Endothelial cell of umbilical vein (primary cell): ENCODE measurements around the gene CLDN7. TPM values are rescaled to one million over a fixed set of nuclear protein-coding genes. Genes with fewer than 3 reads are reported as not detected.

Source experiments
- BruUV-seq: library from RNA; stranded (reverse); fragments of 400-500 nt; replicated peaks from 2 replicates; lab custom pipeline; 2021; lab: Mats Ljungman, UMichigan
- CTCF ChIA-PET: fragments of 300-600, 350-600 bp; sonication (Branson Sonifier 250); formaldehyde crosslinking; loops from one replicate; lab custom pipeline; 2021; ENCODE audit warnings: antibody characterized with exemption, inconsistent platforms; lab: Charles Lee
- POLR2A ChIA-PET: fragments of 300-600, 350-600 bp; sonication (Branson Sonifier 250); formaldehyde crosslinking; loops from one replicate; lab custom pipeline; 2021; ENCODE audit warnings: antibody characterized with exemption, inconsistent platforms; lab: Charles Lee
- DNase-seq: peaks from one replicate; pipeline ENCODE4 v3.0.0-alpha.2; 2011; ENCODE audit warnings: low read depth, low spot score
- FAIRE-seq: peaks from 2 replicates; lab custom pipeline; 2011; peaks lifted over from hg19 to GRCh38; lab: Jason Lieb, UNC
- H2AFZ ChIP-seq: 2 replicates; pipeline ENCODE4 v1.6.0; 2012; ENCODE audit warnings: low read depth, low read length, control low read depth, inconsistent platforms
- H3K27ac ChIP-seq: 2 replicates; pipeline ENCODE4 v1.5.1; 2011; ENCODE audit warnings: low read depth, mild to moderate bottlenecking, control low read depth, low read length, moderate library complexity; ENCODE audit not compliant: insufficient read depth
- H3K27me3 ChIP-seq, 2 experiments: 2 replicates each; pipeline versions ENCODE4 v1.6.0 to v1.6.1; 2011; ENCODE audit warnings: low read length in 2 of 2, mixed read lengths in 1 of 2; ENCODE audit not compliant: control insufficient read depth in 2 of 2, insufficient read depth in 2 of 2
- H3K36me3 ChIP-seq, 2 experiments: 2 replicates in 1 of 2; 3 replicates in 1 of 2; pipeline ENCODE4 v1.5.1; 2011; ENCODE audit warnings: low read length in 2 of 2, mild to moderate bottlenecking in 1 of 2, moderate library complexity in 1 of 2; ENCODE audit not compliant: control insufficient read depth in 2 of 2, insufficient read depth in 2 of 2; ENCODE audit errors: extremely low read depth in 1 of 2
- H3K4me1 ChIP-seq: 3 replicates; pipeline ENCODE4 v1.5.1; 2011; ENCODE audit warnings: mild to moderate bottlenecking, low read length; ENCODE audit not compliant: control insufficient read depth, insufficient read depth; ENCODE audit errors: extremely low read depth
- H3K4me2 ChIP-seq: 2 replicates; pipeline ENCODE4 v1.6.1; 2011; ENCODE audit warnings: low read length, control low read depth, mixed read lengths; ENCODE audit not compliant: insufficient read depth
- H3K4me3 ChIP-seq, 3 experiments: fragments of 200-600 bp in 1 of 3; sonication (generic), shearing (Covaris generic) in 1 of 3; replicated peaks in 1 of 3; 2 replicates each; pipeline ENCODE4 v1.5.1; 2011 to 2016; ENCODE audit warnings: control low read depth in 3 of 3, low read length in 3 of 3, mild to moderate bottlenecking in 2 of 3, inconsistent platforms in 1 of 3, low read depth in 1 of 3, moderate library complexity in 1 of 3; ENCODE audit not compliant: insufficient read depth in 1 of 3
- H3K79me2 ChIP-seq: 2 replicates; pipeline ENCODE4 v1.6.0; 2012; ENCODE audit warnings: low read length, inconsistent platforms; ENCODE audit not compliant: control insufficient read depth, insufficient read depth
- H3K9ac ChIP-seq: replicated peaks from 2 replicates; pipeline ENCODE3; 2011; ENCODE audit warnings: low read length, control low read depth; ENCODE audit not compliant: insufficient read depth; ENCODE audit errors: extremely low read depth
- H3K9me1 ChIP-seq: replicated peaks from 3 replicates; pipeline ENCODE4 v1.6.0; 2011; ENCODE audit warnings: mild to moderate bottlenecking, low read length; ENCODE audit not compliant: control insufficient read depth, insufficient read depth; ENCODE audit errors: extremely low read depth
- H3K9me3 ChIP-seq: replicated peaks from 2 replicates; pipeline ENCODE4 v1.5.1; 2012; ENCODE audit warnings: low read length, inconsistent platforms; ENCODE audit not compliant: control insufficient read depth, insufficient read depth
- H4K20me1 ChIP-seq: replicated peaks from 2 replicates; pipeline ENCODE3; 2011; ENCODE audit warnings: mild to moderate bottlenecking, low read length; ENCODE audit not compliant: control insufficient read depth, insufficient read depth; ENCODE audit errors: extremely low read depth
- GATA2 ChIP-seq: IDR thresholded peaks from 2 replicates; pipeline ENCODE4 v1.7.0; 2011; ENCODE audit warnings: low read depth, mild to moderate bottlenecking, moderate library complexity, mixed read lengths, low read length; ENCODE audit not compliant: insufficient read length, insufficient read depth
- MYC ChIP-seq: IDR thresholded peaks from one replicate; pipeline ENCODE4 v1.6.1; 2011; ENCODE audit warnings: mild to moderate bottlenecking, low read depth, low read length
- POLR2AphosphoS5 ChIP-seq: IDR thresholded peaks from 2 replicates; pipeline ENCODE4 v1.6.1; 2012; ENCODE audit warnings: low read depth, mild to moderate bottlenecking, control low read depth, low read length, moderate library complexity; ENCODE audit not compliant: insufficient read depth
- dilution Hi-C: fragments of 300-500 bp; cut with MboI; formaldehyde crosslinking; loops from one replicate; pipeline ENCODE4 v1.15.0; 2019; ENCODE audit warnings: low sequenced_read_pairs; ENCODE audit not compliant: extremely low pct_ligation_motif_present
- intact Hi-C: fragments of 100-400 bp; cut with micrococcal nuclease; formaldehyde crosslinking; loops from one replicate; pipeline ENCODE4 v1.10.0; 2022
- polyA plus RNA-seq, 4 experiments: library from polyadenylated mRNA; depleted of rRNA in 3 of 4; stranded (reverse) in 3 of 4; unstranded in 1 of 4; fragments of >200 nt; gene quantifications; 2 replicates each; pipeline versions ENCODE4 v1.2.1 to v1.2.3, GENCODE V29; 2011 to 2012; ENCODE audit warnings: missing spikeins in 1 of 4
- total RNA-seq: library from RNA; stranded (reverse); gene quantifications from 2 replicates; pipeline ENCODE4 v1.2.3, GENCODE V29; 2021

The CLDN7 gene
- total and polyA plus RNA-seq, 2 donors (not counting 3 experiments of a cell fraction or from before 2014, with no cell fraction given) = 25.4 to 25.7 TPM

DNA sequence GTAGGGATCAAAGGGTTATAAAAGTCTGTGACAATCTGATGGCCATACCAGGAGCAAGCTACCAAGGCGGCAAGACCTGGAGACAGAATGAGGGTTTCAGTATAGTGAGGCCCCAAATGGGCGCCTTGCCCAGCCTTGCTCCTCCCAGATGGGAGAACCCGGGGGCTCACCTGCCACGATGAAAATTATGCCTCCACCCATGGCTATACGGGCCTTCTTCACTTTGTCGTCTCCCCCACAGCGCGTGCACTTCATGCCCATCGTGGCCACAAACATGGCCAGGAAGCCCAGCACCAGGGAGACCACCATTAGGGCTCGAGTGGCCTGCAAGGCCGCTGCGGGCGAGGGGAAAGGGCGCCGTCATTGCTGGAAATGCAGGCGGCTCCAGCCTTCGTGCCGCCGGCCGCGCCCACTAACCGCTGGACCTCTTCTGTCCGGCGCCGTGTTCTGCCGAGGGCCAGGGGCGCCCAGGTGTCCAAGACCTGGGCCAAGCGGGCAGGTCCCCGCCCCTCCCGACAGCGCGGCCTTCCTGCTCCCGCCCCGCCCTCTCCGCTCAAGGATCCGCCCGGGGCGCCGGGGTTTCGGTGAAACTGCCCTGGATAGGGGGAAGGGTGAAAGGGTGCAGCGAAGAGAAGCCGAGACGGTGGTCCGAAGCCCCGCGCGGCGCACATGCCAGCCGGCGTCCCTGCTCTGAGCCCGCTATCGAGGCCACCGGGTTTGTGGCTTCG, 1.5 kb downstream of the CLDN7 start:
- Histone ChIP-seq H3K4me2 (peak overlapping the region; percentile 31), H3K27ac (no peak overlapping the region), H3K79me2 (no peaks in the 10 kb centered on the region), H2AFZ (peak overlapping the region; percentile 52), H3K9ac (peak overlapping the region; percentile 29), H3K36me3 (peaks cover 3 to 15% of the 10 kb centered on the region in 2 experiments), H3K4me1 (peaks cover 26% of the 10 kb centered on the region), H3K4me3 (peak overlapping the region; percentile 8 to 19 (median 13)), H3K9me3 (no peaks in the 10 kb centered on the region), H3K9me1 (no peaks in the 10 kb centered on the region), H4K20me1 (no peaks in the 10 kb centered on the region), H3K27me3 (no peaks in the 10 kb centered on the region)
- no peak for FAIRE-seq
- intact Hi-C loops = loop anchor here (1.0 to 2.0 kb wide), 2 partner anchors 9 to 40 kb away; partner anchors contain the start of gene ELP5
- peak; percentile 23 for TF ChIP-seq POLR2AphosphoS5
- TF ChIP-seq MYC = no peak
- POLR2A ChIA-PET = no interaction called here
- BruUV-seq = no TSS peak
- CTCF ChIA-PET = interaction anchor here (0.6 to 1.1 kb wide), 2 partner anchors 36 to 371 kb away, joined by 3 read pairs; no protein-coding TSS in a partner anchor
- no peak for DNase-seq
- dilution Hi-C loops = no loop called here

- Histone ChIP-seq H3K4me3 (no peak overlapping the region), H3K9ac (no peak overlapping the region), H3K27ac (no peak overlapping the region), H4K20me1 (no peaks in the 10 kb centered on the region), H2AFZ (no peak overlapping the region), H3K27me3 (no peaks in the 10 kb centered on the region), H3K79me2 (no peaks in the 10 kb centered on the region), H3K4me1 (peaks cover 26% of the 10 kb centered on the region), H3K9me1 (no peaks in the 10 kb centered on the region), H3K36me3 (peaks cover 3 to 17% of the 10 kb centered on the region in 2 experiments), H3K9me3 (no peaks in the 10 kb centered on the region), H3K4me2 (no peak overlapping the region)
- dilution Hi-C loops (no loop called here), intact Hi-C loops (loop anchor here (2.0 kb wide), 1 partner anchor 39 kb away; no protein-coding TSS in a partner anchor)
- CTCF ChIA-PET = interaction anchor here (0.6 to 1.5 kb wide), 3 partner anchors 36 to 372 kb away, joined by 3 read pairs; no protein-coding TSS in a partner anchor
- BruUV-seq = TSS peak; percentile 14
- POLR2A ChIA-PET = no interaction called here
- DNase-seq (no peak), FAIRE-seq (no peak)
- TF ChIP-seq POLR2AphosphoS5 = peak; percentile 4
- no peak for TF ChIP-seq GATA2
Observed at GRCh38 chr17:7260151-7260550, 2.1 kb downstream of the CLDN7 start.
